K562 (cell line): Measurements from ENCODE around the gene TCF23. TPM values are rescaled to one million over a fixed set of nuclear protein-coding genes. Genes with fewer than 3 reads are reported as not detected.

Experiments
- ATAC-seq: fragments of 200-7000 bp; cut with Tn5 transposase; 3 replicates; pipeline ENCODE4 v1.9.1; 2020; ENCODE audit warnings: moderate library complexity
- Bru-seq: library from RNA; stranded (reverse); fragments of 400-500 nt; gene quantifications from one replicate; lab custom pipeline; 2021; lab: Mats Ljungman, UMichigan
- BruChase-seq, 2 experiments: library from RNA; stranded (reverse); fragments of 400-500 nt; gene quantifications; one replicate each; lab custom pipeline; 2021; lab: Mats Ljungman, UMichigan
- BruUV-seq: library from RNA; stranded (reverse); fragments of 400-500 nt; replicated peaks from 2 replicates; lab custom pipeline; 2021; lab: Mats Ljungman, UMichigan
- CTCF ChIA-PET: fragments of 300-600 bp; formaldehyde crosslinking; extraction: SDS; loops from one replicate; lab custom pipeline; 2021; ENCODE audit warnings: low intra/inter-chr PET ratio; lab: Yijun Ruan, JAX
- POLR2A ChIA-PET: fragments of 300-600, 350-650 bp; sonication (Branson Sonifier 250); formaldehyde crosslinking; extraction: SDS; loops from one replicate; lab custom pipeline; 2021; ENCODE audit warnings: antibody characterized with exemption, inconsistent platforms; lab: Yijun Ruan, JAX
- DNase-seq, 4 experiments: peaks; one replicate each; pipeline versions ENCODE4 v3.0.0 to v3.0.0-alpha.2; 2011 to 2018; ENCODE audit warnings: low spot score in 3 of 4, mixed read lengths in 3 of 4; ENCODE audit errors: extremely low read depth in 1 of 4
- FAIRE-seq: peaks from 2 replicates; lab custom pipeline; 2011; peaks lifted over from hg19 to GRCh38; lab: Jason Lieb, UNC
- H2AFZ ChIP-seq: 2 replicates; pipeline ENCODE4 v1.6.0; 2011; ENCODE audit warnings: low read depth, low read length, control low read depth, inconsistent platforms
- H3K27ac ChIP-seq: fragments of 200-600 bp; 3 replicates; pipeline ENCODE4 v1.8.0; 2011; ENCODE audit warnings: low read depth, mild to moderate bottlenecking, control low read depth, inconsistent platforms, low read length, moderate library complexity, mixed read lengths; ENCODE audit errors: extremely low read depth
- H3K27me3 ChIP-seq, 2 experiments: fragments of 300-600 bp in 1 of 2; 2 replicates in 1 of 2; 3 replicates in 1 of 2; pipeline versions ENCODE4 v1.6.0 to v1.8.0; 2011; ENCODE audit warnings: inconsistent platforms in 2 of 2, low read length in 2 of 2, mild to moderate bottlenecking in 1 of 2, mixed read lengths in 1 of 2, moderate library complexity in 1 of 2; ENCODE audit not compliant: control insufficient read depth in 2 of 2, insufficient read depth in 2 of 2
- H3K36me3 ChIP-seq: fragments of 300-600 bp; 3 replicates; pipeline ENCODE4 v1.8.0; 2011; ENCODE audit warnings: mild to moderate bottlenecking, low read length, inconsistent platforms; ENCODE audit not compliant: control insufficient read depth, insufficient read depth
- H3K4me1 ChIP-seq, 2 experiments: fragments of 200-600 bp in 1 of 2; replicated peaks in 1 of 2; 2 replicates in 1 of 2; 3 replicates in 1 of 2; pipeline versions ENCODE4 v1.5.1 to v1.8.0; 2011; ENCODE audit warnings: inconsistent platforms in 2 of 2, low read length in 2 of 2, mild to moderate bottlenecking in 1 of 2, mixed read lengths in 1 of 2, moderate library complexity in 1 of 2; ENCODE audit not compliant: control insufficient read depth in 2 of 2, insufficient read depth in 2 of 2
- H3K4me2 ChIP-seq: 2 replicates; pipeline ENCODE4 v1.6.1; 2011; ENCODE audit warnings: low read length, control low read depth, inconsistent platforms, mixed read lengths; ENCODE audit not compliant: insufficient read depth
- H3K4me3 ChIP-seq: fragments of 200-600 bp; sonication (generic), shearing (Covaris generic); 2 replicates; pipeline ENCODE4 v1.5.1; 2016; ENCODE audit warnings: control low read depth, inconsistent platforms
- H3K79me2 ChIP-seq: fragments of 200-600 bp; 3 replicates; pipeline ENCODE4 v1.8.0; 2011; ENCODE audit warnings: low read length, inconsistent platforms; ENCODE audit not compliant: control insufficient read depth, insufficient read depth
- H3K9ac ChIP-seq, 2 experiments: 2 replicates each; pipeline versions ENCODE4 v1.6.0 to v1.6.1; 2011; ENCODE audit warnings: low read depth in 2 of 2, low read length in 2 of 2, control low read depth in 1 of 2, inconsistent platforms in 1 of 2, mild to moderate bottlenecking in 1 of 2, mixed read lengths in 1 of 2; ENCODE audit not compliant: insufficient read depth in 1 of 2
- H3K9me1 ChIP-seq: one replicate; pipeline ENCODE4 v1.6.0; 2011; ENCODE audit warnings: inconsistent platforms, mild to moderate bottlenecking, low read length, moderate library complexity; ENCODE audit not compliant: control insufficient read depth, insufficient read depth
- H3K9me3 ChIP-seq: replicated peaks from 2 replicates; pipeline ENCODE4 v1.5.1; 2011; ENCODE audit warnings: low read depth, low read length, inconsistent platforms; ENCODE audit not compliant: control insufficient read depth, insufficient read depth
- H4K20me1 ChIP-seq: replicated peaks from 2 replicates; pipeline ENCODE4 v1.6.1; 2011; ENCODE audit warnings: low read length, inconsistent platforms, mixed read lengths; ENCODE audit not compliant: control insufficient read depth, insufficient read depth
- EGR1 ChIP-seq: fragments of 450-650 bp; conservative IDR thresholded peaks from 2 replicates; pipeline ENCODE4 v1.6.1; 2017; ENCODE audit warnings: mild to moderate bottlenecking
- FIP1L1 ChIP-seq: fragments of 200-400 bp; formaldehyde crosslinking; IDR thresholded peaks from 2 replicates; pipeline ENCODE4 v1.6.1; 2018; ENCODE audit warnings: mild to moderate bottlenecking, low read depth, low read length; ENCODE audit not compliant: poor library complexity, severe bottlenecking
- GABPB1 ChIP-seq: sonication (generic); formaldehyde crosslinking; IDR thresholded peaks from 2 replicates; pipeline ENCODE4 v1.8.0; 2022; ENCODE audit warnings: mild to moderate bottlenecking, missing genetic modification reagents
- MYNN ChIP-seq, 2 experiments: sonication (generic); formaldehyde crosslinking in 1 of 2; IDR thresholded peaks; 2 replicates each; pipeline versions ENCODE4 v1.5.0 to v1.6.1; 2016 to 2020; ENCODE audit warnings: antibody characterized with exemption in 1 of 2, missing genetic modification reagents in 1 of 2
- ZFX ChIP-seq: sonication (generic); formaldehyde crosslinking; IDR thresholded peaks from 2 replicates; pipeline ENCODE4 v1.8.0; 2022; ENCODE audit warnings: mild to moderate bottlenecking, missing genetic modification reagents, moderate library complexity
- WGBS: fragments of 100-300 bp; shearing (Covaris generic); methylation state at CpG from one replicate; pipeline ENCODE4 v1.1.6; 2016; ENCODE audit warnings: low coverage, mixed read lengths; ENCODE audit not compliant: insufficient coverage; ENCODE audit errors: missing lambda C conversion rate; 5-methylcytosine and 5-hydroxymethylcytosine counted together
- in situ Hi-C: fragments of 300-500 bp; cut with MboI; formaldehyde crosslinking; loops from 4 replicates; pipeline ENCODE4 v1.15.0; 2018; ENCODE audit warnings: inconsistent platforms, mixed read lengths
- intact Hi-C: fragments of 100-400 bp; cut with micrococcal nuclease; formaldehyde crosslinking; loops from 2 replicates; pipeline ENCODE4 v1.14.2; 2022
- long read RNA-seq, 3 experiments: library from polyadenylated mRNA in 2 of 3; library from RNA in 1 of 3; unstranded in 2 of 3; stranded (forward) in 1 of 3; transcript quantifications; one replicate each; pipeline ENCODE4 v2.0.0, GENCODE V29; 2019 to 2022
- polyA minus RNA-seq, 3 experiments: library from RNA; depleted of rRNA, polyadenylated mRNA; stranded (reverse); fragments of >200 nt; gene quantifications; 2 replicates each; pipeline ENCODE4 v1.2.3, GENCODE V29; 2011
- polyA plus RNA-seq, 8 experiments: library from polyadenylated mRNA; depleted of rRNA in 4 of 8; stranded (reverse) in 5 of 8; unstranded in 3 of 8; fragments of >200 nt; fragmentation: Nextera tagmentation in 2 of 8; fragmentation: Illumina TruSeq in 1 of 8; extraction: Ambion mirVana in 2 of 8; extraction: Trizol in 1 of 8; gene quantifications; 2 replicates each; pipeline versions ENCODE4 v1.2.1 to v1.2.3, GENCODE V29; 2011 to 2014; ENCODE audit warnings: inconsistent platforms in 1 of 8, missing spikeins in 1 of 8
- total RNA-seq, 7 experiments: library from RNA; depleted of rRNA in 6 of 7; stranded (reverse); fragments of >200 nt in 6 of 7; fragmentation: Illumina TruSeq in 2 of 7; extraction: Trizol in 2 of 7; gene quantifications; 2 replicates each; pipeline versions ENCODE4 v1.2.1 to v1.2.3, GENCODE V29; 2011 to 2021; ENCODE audit warnings: low replicate concordance in 1 of 7
- TF ChIP-seq, protein P1 (sequence below): fragments of 250-450 bp; sonication (Bioruptor Pico); IDR thresholded peaks from 2 replicates; pipeline ENCODE4 v1.5.0; 2021; ENCODE audit warnings: mild to moderate bottlenecking, moderate library complexity
- TF ChIP-seq, protein P2 (sequence below): fragments of 450-650 bp; formaldehyde crosslinking; IDR thresholded peaks from 2 replicates; pipeline ENCODE4 v1.4.0; 2022; ENCODE audit warnings: missing genetic modification characterization
- TF ChIP-seq, protein P3 (sequence below), 3 experiments: fragments of 200-800 bp in 1 of 3; sonication (Bioruptor generic) in 1 of 3; sonication (generic) in 1 of 3; formaldehyde crosslinking in 1 of 3; IDR thresholded peaks; 2 replicates each; pipeline versions ENCODE4 v1.6.1 to v1.8.0; 2016 to 2022; ENCODE audit warnings: mild to moderate bottlenecking in 2 of 3, missing compliant biosample characterization in 2 of 3, missing genetic modification characterization in 2 of 3, missing genetic modification reagents in 1 of 3

The TCF23 gene
- total RNA-seq (2011; cell fraction: chromatin; rRNA removed; ENCODE audit: low replicate concordance) = not detected in 2 replicates
- total RNA-seq (2011; cell fraction: nucleolus; rRNA removed) = not detected in 2 replicates
- not detected in 2 replicates for total RNA-seq (2011; cell fraction: nucleoplasm; rRNA removed)
- total RNA-seq (2014; rRNA removed) (not detected in 2 replicates), total RNA-seq (2014; rRNA removed; fragmentation: Illumina TruSeq; extraction: Trizol) (0.03 TPM in 1 of 2 replicates, not detected in the other), total RNA-seq (2015; rRNA removed; fragmentation: Illumina TruSeq; extraction: Trizol) (0.07 TPM in 1 of 2 replicates, not detected in the other), total RNA-seq (2021) (not detected in 2 replicates), polyA plus RNA-seq (2011; rRNA removed) (not detected in 2 replicates), polyA plus RNA-seq (2014; fragmentation: Illumina TruSeq; extraction: Trizol) (not detected in 2 replicates), polyA plus RNA-seq (2014; fragmentation: Nextera tagmentation; extraction: Ambion mirVana) (not detected), polyA plus RNA-seq (2014; rRNA removed) (not detected in 2 replicates), polyA minus RNA-seq (2011; rRNA and poly(A)+ RNA removed) (not detected in 2 replicates), Bru-seq, nascent RNA (not detected), BruChase-seq, experiment 1, labeled RNA remaining after a 2-hour chase (percentile 10 among the genes with signal in this experiment), BruChase-seq, experiment 2, labeled RNA remaining after a 6-hour chase (percentile 21 among the genes with signal in this experiment)
- polyA plus RNA-seq (2011; cell fraction: cytosol; rRNA removed) = not detected in 2 replicates
- polyA plus RNA-seq (2011; cell fraction: nucleus; rRNA removed) = 0.03 TPM in 1 of 2 replicates, not detected in the other
- polyA plus RNA-seq (2012) = 0.07 TPM in 2 replicates
- polyA minus RNA-seq (2011; cell fraction: cytosol; rRNA and poly(A)+ RNA removed) = not detected in 2 replicates
- polyA minus RNA-seq (2011; cell fraction: nucleus; rRNA and poly(A)+ RNA removed) = not detected in 2 replicates
- long read RNA-seq, experiment 1, partial matches to known transcripts = 0 of 1 reads
- long read RNA-seq, experiment 1, other reads (novel, unspliced or antisense) = 1 of 1 reads
- long read RNA-seq, experiment 2 = 0 reads
- long read RNA-seq, experiment 3 = 0 reads

DNA sequence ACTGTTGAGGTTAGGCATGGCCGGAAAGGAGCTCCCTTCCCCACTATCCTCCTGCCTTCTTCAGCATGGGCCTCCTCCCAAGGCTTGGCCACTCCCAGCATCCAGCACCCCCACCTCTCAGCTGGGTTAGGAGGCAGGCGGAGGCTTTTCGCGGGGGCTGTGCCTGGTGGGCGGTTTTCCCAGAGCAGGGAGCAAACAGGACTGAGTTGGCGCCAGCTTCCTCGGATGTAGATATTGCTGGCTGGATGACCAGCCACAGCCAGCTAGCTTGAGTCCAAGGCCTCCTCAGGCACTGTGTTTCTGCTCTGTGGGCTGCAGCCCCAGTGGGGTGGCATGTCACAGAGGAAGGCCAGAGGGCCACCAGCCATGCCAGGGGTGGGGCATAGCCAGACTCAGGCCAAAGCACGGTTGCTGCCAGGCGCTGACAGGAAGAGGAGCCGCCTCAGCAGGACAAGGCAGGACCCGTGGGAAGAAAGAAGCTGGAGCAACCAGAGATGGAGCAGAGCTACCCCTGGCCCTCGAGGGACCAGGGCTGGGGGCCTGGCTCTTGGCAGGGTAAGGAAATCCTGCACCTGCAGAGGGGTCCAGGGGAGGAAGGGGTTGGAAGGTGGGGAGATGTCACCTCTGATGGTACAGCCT is at the start of gene TCF23:
TSS of gene TCF23 (plus strand) at position 204 of the 639 bp plus-strand sequence. CDS start at position 334, 130 bp downstream.
- no peaks in the 10 kb centered on the region for H3K9me3 ChIP-seq
- intact Hi-C loops = no loop called here
- no TSS peak for BruUV-seq
- H3K36me3 ChIP-seq = no peaks in the 10 kb centered on the region
- no peak within 1 kb of the TSS for H3K4me2 ChIP-seq
- ChIA-PET POLR2A (interaction anchor here (1.0 to 1.3 kb wide), 2 partner anchors 12 to 68 kb away, joined by 3 read pairs; no protein-coding TSS in a partner anchor), CTCF (no interaction called here)
- no peaks in the 10 kb centered on the region for H3K79me2 ChIP-seq
- no peaks in the 10 kb centered on the region for H3K9me1 ChIP-seq
- H3K4me1 ChIP-seq = peaks cover 0 to 15% of the 10 kb centered on the region in 2 experiments; a peak in 2 of 5 replicates
- H3K4me3 ChIP-seq = no peak within 1 kb of the TSS
- FAIRE-seq (no peak), ATAC-seq (peak; percentile 31), DNase-seq (peak in 1 of 4 experiments; percentile 29)
- WGBS = 29% methylated on average over 12 of the region's 12 CpGs
- peak within 1 kb of the TSS in 1 of 2 experiments; percentile 82; a peak in 1 of 4 replicates for H3K9ac ChIP-seq
- in situ Hi-C loops = no loop called here
- no peak within 1 kb of the TSS for H3K27ac ChIP-seq
- no peak within 1 kb of the TSS for H2AFZ ChIP-seq
- H4K20me1 ChIP-seq = no peaks in the 10 kb centered on the region
- peaks cover 0 to 15% of the 10 kb centered on the region in 2 experiments; a peak in 2 of 5 replicates for H3K27me3 ChIP-seq
- TF ChIP-seq, protein P1, sequence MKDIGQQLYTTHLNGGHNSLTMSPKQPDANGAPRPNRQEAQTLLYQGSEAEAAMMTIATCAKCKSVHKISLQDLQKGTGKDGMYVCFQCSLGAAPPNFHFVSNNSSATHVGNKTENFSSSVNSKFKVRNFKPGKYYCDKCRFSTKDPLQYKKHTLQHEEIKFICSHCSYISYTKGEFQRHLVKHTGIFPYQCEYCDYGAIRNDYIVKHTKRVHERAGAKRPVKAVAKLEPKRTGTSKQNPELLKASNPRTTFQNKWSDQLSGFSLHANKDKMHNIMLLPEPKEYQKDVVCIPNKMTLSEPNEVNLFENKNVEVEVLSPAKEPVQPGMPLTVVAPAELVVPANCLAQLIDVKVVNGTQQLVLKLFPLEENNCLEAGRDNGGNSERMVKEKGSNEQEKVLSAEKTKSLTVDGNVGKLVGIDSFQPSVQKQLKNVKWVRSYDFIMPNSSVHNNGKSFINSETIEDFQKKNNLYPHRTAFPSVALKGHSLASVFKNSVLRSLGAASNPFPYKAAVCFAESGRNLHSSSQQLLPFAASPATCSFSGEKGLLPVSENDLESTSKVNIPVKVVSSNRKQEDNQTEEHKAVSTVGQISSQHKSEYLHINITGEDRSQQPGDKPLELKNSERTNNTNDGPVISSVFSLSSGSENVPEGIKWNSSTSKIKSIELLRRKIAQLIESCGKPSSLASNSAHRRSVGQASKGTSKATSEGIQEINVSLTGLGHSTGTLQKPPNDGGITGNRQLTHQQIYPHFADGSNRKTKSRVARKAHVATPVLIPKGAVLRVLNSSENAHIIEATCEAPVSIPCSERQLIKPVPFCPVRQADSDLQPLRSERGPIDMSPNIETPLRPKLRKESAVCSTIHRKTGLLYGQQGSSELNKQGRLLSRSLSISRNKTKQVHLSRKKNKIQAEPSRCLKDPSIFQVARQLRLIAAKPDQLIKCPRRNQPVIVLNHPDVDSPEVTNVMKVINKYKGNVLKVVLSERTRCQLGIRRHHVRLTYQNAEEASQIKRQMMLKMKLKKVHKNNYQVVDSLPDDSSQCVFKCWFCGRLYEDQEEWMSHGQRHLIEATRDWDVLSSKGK (CRISPR knock-in tag) = no peak
- TF ChIP-seq ZFX = no peak
- TF ChIP-seq FIP1L1 = no peak
- TF ChIP-seq EGR1 = peak; percentile 54
- no peak for TF ChIP-seq GABPB1
- TF ChIP-seq, protein P2, sequence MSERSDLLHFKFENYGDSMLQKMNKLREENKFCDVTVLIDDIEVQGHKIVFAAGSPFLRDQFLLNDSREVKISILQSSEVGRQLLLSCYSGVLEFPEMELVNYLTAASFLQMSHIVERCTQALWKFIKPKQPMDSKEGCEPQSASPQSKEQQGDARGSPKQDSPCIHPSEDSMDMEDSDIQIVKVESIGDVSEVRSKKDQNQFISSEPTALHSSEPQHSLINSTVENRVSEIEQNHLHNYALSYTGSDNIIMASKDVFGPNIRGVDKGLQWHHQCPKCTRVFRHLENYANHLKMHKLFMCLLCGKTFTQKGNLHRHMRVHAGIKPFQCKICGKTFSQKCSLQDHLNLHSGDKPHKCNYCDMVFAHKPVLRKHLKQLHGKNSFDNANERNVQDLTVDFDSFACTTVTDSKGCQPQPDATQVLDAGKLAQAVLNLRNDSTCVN (CRISPR knock-in tag) = no peak
- TF ChIP-seq MYNN (IDR thresholded peaks at IDR 0.05) = no peak
- no peak for TF ChIP-seq MYNN (CRISPR knock-in tag; IDR thresholded peaks at IDR 0.05)
- TF ChIP-seq, protein P3, sequence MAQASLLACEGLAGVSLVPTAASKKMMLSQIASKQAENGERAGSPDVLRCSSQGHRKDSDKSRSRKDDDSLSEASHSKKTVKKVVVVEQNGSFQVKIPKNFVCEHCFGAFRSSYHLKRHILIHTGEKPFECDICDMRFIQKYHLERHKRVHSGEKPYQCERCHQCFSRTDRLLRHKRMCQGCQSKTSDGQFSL (CRISPR knock-in tag; IDR thresholded peaks at IDR 0.05) = 0 out of 2 replicates have a peak, but pooled peaks have one; percentile 27
- TF ChIP-seq, protein P3 (tag; IDR thresholded peaks at IDR 0.05) = no peak
